Measurements from ENCODE around the gene GRID2IP.
"Not testable (repeated sequence)": the region's sequence is repeated elsewhere in the genome, so short reads cannot be mapped to it uniquely, and the experiment has no call there.

Gene GRID2IP

GRCh38 chr7:6487184-6487545 is 64.1 kb downstream of the GRID2IP start:
- DNase-seq (ENCODE audit: low read depth in 2 of 2) = no peak

GRCh38 chr7:6486438-6487183 is 64.7 kb downstream of the GRID2IP start:
- DNase-seq (ENCODE audit: low read depth in 2 of 2) = no peak

GRCh38 chr7:6482743-6483119 is 68.5 kb downstream of the GRID2IP start:
- no peak for DNase-seq (ENCODE audit: low read depth in 2 of 2)

DNA sequence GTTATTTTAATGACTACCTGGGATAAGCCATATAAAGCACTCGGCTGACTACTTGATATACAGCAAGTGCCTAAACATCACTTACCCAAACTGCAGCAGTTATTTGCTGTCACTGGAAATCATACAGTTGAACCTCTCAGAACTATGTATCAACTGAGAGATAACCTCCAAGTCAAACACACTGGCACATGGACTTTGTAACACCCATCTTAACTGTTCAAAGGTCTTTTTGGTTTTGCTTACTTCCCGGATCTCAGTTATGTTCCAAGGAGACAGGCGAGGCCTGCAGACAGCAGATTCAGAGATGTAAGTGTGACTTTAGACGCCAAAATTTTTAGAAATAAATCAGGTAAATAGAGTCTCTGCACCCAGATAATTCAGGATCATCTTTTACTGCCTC is 69.0 kb downstream of the GRID2IP start:
- no peak for DNase-seq (ENCODE audit: low read depth in 2 of 2)

DNA sequence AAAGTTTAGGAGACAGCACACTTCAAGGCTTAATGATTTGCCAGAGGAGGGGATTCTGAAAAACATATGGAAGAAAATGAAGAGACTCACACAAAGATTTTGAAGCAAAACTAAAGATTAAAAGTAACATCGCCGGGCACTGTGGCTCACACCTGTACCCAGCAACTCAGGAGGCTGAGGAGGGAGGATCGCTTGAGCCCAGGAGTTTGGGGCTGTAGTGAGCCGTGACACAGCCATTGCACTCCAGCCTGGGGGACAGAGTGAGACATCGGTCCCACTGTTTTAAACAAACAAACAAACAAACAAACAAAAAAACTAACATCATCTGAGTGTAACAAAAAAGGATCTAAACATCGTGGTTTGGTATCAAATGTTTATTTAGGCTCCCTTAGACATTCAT is 69.8 kb downstream of the GRID2IP start:
- DNase-seq (ENCODE audit: low read depth in 2 of 2) = no peak

DNA sequence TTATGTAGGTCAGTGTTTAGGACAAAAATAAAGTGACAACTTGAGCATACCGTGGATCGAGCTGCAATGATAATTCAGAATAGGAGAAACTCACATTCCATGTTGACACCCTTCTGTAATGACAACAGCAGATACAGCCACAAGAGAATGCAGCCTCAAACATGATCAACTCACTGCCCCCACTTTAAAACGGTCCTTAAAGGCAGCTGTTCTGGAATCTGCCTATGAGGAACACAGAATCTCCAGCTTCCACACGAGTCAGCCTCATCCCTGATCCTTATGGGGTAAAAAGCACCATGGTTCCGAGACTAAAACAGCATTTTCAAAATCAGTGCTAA is 71.0 kb downstream of the GRID2IP start:
- no peak for DNase-seq (ENCODE audit: low read depth in 2 of 2)

DNA sequence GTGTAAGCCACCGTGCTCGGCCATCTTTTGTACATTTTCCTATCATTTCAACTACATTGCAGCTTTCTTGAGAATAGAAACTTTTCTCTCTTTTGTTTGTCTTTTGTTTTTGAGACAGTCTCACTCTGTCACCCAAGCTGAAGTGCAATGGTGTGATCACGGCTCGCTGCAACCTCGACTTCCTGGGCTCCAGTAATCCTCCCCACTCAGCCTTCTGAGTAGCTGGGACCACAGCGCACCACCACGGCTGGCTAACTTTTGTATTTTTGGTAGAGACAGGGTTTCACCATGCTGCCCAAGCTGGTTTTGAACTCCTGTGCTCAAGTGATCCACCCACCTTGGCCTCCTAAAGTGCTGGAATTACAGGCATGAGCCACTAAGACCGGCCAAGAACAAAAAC is 72.2 kb downstream of the GRID2IP start:
- DNase-seq (ENCODE audit: low read depth in 2 of 2) = no peak

DNA sequence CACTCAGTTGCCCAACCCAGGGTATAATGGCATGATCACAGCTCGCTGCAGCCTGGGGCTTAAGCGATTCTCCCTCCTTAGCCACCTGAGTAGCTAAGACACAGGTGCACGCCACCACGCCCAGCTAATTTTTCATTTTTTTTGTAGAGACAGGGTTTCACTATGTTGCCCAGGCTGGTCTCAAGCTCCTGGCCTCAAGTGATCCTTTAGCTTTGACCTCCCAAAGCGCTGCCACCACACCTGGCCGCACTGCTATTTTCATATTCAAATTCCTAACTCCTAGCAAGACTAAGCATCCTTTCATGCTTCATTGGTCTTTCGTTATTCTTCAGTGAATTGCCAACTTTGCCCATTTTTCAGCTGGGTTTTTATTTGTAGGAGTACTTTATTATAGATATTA is 73.1 kb downstream of the GRID2IP start:
- DNase-seq (ENCODE audit: low read depth in 2 of 2) = no peak

GRCh38 chr7:6477318-6477660 is 74.0 kb downstream of the GRID2IP start:
- no peak for DNase-seq (ENCODE audit: low read depth in 2 of 2)

DNA sequence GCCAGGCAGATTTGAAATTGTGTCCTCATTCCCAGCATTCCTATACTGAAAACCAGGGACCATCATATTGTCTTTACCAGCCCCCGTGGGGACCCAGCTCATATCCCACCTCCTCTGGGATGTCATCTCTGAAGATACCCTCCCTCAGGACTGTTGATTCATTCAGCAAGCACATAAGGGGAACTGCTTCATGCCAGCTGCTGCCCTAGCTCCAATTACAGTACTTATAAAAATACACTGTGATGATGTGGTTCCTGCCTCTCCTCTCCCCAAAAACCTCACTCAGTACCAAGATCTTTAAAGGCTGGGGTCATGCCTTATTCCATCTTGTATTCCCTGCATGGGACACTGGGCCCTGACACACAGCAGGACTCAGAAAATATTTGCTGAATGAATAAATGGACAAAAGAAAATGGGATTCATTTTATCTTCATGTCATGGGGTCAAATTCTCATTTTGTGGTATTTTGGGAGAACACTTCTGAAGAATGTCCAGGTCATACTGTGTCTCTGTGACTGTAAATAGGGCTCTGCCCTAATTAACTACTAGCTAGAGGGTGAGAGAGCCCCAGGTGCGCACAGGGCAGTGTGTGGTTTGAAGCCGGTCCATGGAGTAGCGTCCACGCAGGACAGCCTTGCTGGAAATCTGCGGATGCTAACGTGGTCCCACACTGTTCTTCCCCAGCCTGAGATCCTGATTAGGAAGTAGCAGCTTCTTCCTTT is 74.5 kb downstream of the GRID2IP start:
- no peak for DNase-seq (ENCODE audit: low read depth in 2 of 2)

GRCh38 chr7:6475433-6476186 is 75.7 kb downstream of the GRID2IP start:
- no peak for DNase-seq (ENCODE audit: low read depth in 2 of 2)

DNA sequence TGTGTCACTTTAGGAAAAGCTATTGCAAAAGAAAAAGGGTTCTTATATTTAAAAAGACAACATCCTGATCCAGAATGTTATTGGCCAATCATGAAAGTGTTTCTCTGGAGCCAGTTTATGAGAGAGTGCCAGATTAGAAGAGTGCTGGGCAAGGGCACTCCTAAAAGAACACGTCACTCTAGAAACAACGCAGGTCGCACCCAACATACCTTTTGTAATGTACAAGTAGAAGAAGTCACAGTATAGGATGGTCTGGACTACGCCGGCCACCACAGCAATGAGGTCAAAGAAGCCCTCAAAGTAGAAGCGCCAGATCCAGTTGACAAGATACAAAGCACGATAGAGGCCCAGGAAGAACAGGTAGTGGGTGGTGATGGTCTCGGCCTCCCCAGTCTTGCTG is 85.4 kb downstream of the GRID2IP start:
- no peak for DNase-seq (ENCODE audit: low read depth in 2 of 2)

- not testable (repeated sequence) for DNase-seq (ENCODE audit: low read depth in 2 of 2)
These were observed 87.7 kb downstream of the GRID2IP start for GRCh38 chr7:6463609-6464008.

GRCh38 chr7:6461946-6462550 is 89.2 kb downstream of the GRID2IP start:
- DNase-seq (ENCODE audit: low read depth in 2 of 2) = no peak

DNA sequence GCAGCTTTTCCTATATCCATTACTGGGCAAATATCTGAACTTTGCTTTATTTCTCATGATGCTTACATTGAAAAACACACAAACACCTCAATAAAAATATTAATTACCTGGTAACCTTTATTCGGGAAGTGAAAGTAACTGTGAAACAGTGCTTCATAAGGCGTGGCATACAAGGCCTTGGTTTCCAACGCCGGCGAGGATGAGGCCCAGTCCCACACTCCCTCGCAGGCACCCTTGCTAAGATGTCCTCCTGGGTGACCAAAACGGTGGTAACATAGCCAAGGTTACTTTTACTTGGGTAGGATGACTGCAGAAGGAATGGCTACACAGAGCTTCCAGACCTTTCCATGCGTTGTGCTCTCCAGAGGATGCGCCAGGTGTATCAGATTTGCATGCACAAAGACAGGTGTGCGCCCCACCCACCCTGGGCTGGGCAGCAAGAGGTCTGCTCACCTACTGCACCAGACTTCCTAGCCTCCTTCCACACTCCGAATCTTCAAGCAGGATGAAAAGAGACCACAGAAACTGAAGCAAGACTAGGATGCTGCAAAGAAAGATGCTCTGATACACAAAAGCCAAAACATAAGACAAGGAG is 90.2 kb downstream of the GRID2IP start:
- DNase-seq (ENCODE audit: low read depth in 2 of 2) = no peak

- no peak for DNase-seq (ENCODE audit: low read depth in 2 of 2)
These were observed 91.0 kb downstream of the GRID2IP start for GRCh38 chr7:6460303-6460702.

DNA sequence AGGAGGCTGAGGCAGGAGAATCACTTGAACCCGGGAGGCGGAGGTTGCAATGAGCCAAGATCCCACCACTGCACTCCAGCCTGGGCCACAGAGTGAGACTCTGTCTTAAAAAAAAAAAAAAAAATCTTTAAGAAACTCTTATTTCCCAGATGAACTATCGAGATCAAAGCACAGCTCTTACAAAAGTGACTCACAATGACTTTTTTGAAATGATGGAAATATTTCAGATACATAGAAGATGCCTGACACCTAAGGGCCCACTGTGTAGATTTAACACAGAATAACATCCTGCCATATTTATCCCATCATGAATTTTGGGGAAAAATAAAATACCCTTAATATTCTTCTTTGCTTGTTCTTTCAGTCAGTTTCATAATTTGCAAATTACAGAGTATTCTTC is 92.6 kb downstream of the GRID2IP start:
- not testable (repeated sequence) for DNase-seq (ENCODE audit: low read depth in 2 of 2)

GRCh38 chr7:6453734-6454133 is 97.5 kb downstream of the GRID2IP start:
- DNase-seq (ENCODE audit: low read depth in 2 of 2) = no peak

- no peak for DNase-seq (ENCODE audit: low read depth in 2 of 2)
These were observed 100.0 kb downstream of the GRID2IP start for GRCh38 chr7:6451224-6451705.

GRCh38 chr7:6450591-6450990 is 100.7 kb downstream of the GRID2IP start:
- not testable (repeated sequence) for DNase-seq (ENCODE audit: low read depth in 2 of 2)

- DNase-seq (ENCODE audit: low read depth in 2 of 2) = not testable (repeated sequence)
These were observed 101.4 kb downstream of the GRID2IP start for GRCh38 chr7:6449884-6450283.

DNA sequence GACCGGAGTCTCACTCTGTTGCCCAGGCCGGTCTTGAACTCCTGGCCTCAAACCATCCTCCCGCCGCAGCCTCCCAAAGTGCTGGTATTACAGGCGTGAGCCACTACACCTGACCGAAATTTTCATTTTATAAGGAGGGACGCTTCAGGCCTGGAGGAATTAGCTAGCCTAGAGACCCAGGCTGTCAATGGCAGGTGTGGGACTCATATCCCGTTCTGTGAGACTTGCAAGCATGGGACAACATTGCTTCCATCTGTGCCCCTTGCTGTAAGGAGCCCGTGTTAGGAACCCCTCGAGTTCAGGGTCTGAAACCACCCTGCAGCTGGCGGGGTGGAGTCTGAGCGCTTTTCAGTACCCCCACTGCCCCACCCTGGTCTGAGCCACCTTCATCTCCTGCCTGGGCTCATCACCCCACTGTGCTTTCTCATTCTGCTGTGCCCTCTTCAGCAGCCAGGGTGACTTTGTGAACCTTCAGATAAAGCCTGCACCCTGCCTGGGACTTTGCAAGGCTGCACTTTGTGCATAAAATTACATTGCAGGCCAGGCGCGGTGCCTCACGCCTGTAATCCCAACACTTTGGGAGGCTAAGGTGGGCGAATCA is 102.2 kb downstream of the GRID2IP start:
- no peak for DNase-seq (ENCODE audit: low read depth in 2 of 2)
